Measurements from ENCODE around the gene HSPB3.

HSPB3 gene

GRCh38 chr5:54492178-54492577, 36.7 kb downstream of the HSPB3 start:
- no peak for TF ChIP-seq CTCF (IDR thresholded peaks at IDR 0.05; ENCODE audit: extremely low read depth, missing control alignments)
- no peak for DNase-seq (ENCODE audit: low spot score)

GRCh38 chr5:54495027-54495426, 39.5 kb downstream of the HSPB3 start:
- DNase-seq (ENCODE audit: low spot score): no peak
- TF ChIP-seq CTCF (IDR thresholded peaks at IDR 0.05; ENCODE audit: extremely low read depth, missing control alignments): no peak

Data from GM20000 (cell line).